Prostate gland (tissue), 2 donors: ENCODE results near the gene PHF23. TPM values are rescaled to one million over a fixed set of nuclear protein-coding genes. Genes with fewer than 3 reads are reported as not detected.

Source experiments
- DNase-seq: peaks from one replicate; pipeline ENCODE4 v3.0.0-alpha.2; 2019; ENCODE audit warnings: low spot score
- H3K27ac ChIP-seq, 2 donors: fragments of 200-600 bp; sonication (generic); 2 replicates each; pipeline ENCODE4 v1.5.1; 2017 to 2019
- H3K27me3 ChIP-seq: fragments of 200-600 bp; sonication (generic); replicated peaks from 2 replicates; pipeline ENCODE4 v1.5.1; 2019; ENCODE audit not compliant: insufficient read depth
- H3K36me3 ChIP-seq, 2 donors: fragments of 200-600 bp; sonication (generic); 1 replicate in 1 of 2; 2 replicates in 1 of 2; pipeline versions ENCODE4 v1.5.1 to v1.8.1; 2017 to 2019
- H3K4me1 ChIP-seq: fragments of 200-600 bp; sonication (generic); replicated peaks from 2 replicates; pipeline ENCODE4 v1.5.1; 2019
- H3K4me3 ChIP-seq, 2 donors: fragments of 200-600 bp; sonication (generic); 2 replicates each; pipeline ENCODE4 v1.5.1; 2017 to 2019
- H3K9me3 ChIP-seq: fragments of 200-600 bp; sonication (generic); 2 replicates; pipeline ENCODE4 v1.5.1; 2017
- POLR2A ChIP-seq: fragments of 450-650 bp; IDR thresholded peaks from one replicate; pipeline ENCODE4 v1.6.1; 2016; ENCODE audit warnings: antibody characterized with exemption, mild to moderate bottlenecking
- POLR2AphosphoS5 ChIP-seq: sonication (generic); formaldehyde crosslinking; IDR thresholded peaks from one replicate; pipeline ENCODE4 v1.6.1; 2017; ENCODE audit warnings: antibody characterized with exemption
- WGBS: methylation state at CpG from one replicate; pipeline ENCODE4 v1.1.5; 2018; 5-methylcytosine and 5-hydroxymethylcytosine counted together
- intact Hi-C: fragments of 100-400 bp; cut with DNase I; formaldehyde crosslinking; loops from one replicate; pipeline ENCODE4 v1.14.2; 2022
- total RNA-seq, 2 donors: library from RNA; depleted of rRNA; stranded (reverse); fragments of >200 nt; gene quantifications; one replicate each; pipeline ENCODE4 v1.1.0, GENCODE V29; 2016
- TF ChIP-seq, protein P1 (sequence below), 4 experiments: fragments of 200-600 bp in 2 of 4; fragments of 450-650 bp in 2 of 4; sonication (generic) in 2 of 4; IDR thresholded peaks; 1 replicate in 3 of 4; 2 replicates in 1 of 4; pipeline ENCODE4 v1.5.1; 2016 to 2019; ENCODE audit warnings: antibody characterized with exemption in 4 of 4, mild to moderate bottlenecking in 2 of 4, moderate library complexity in 2 of 4

PHF23 gene
- total RNA-seq, 2 donors from 2014 or later: 41.2 to 92.5 TPM

DNA sequence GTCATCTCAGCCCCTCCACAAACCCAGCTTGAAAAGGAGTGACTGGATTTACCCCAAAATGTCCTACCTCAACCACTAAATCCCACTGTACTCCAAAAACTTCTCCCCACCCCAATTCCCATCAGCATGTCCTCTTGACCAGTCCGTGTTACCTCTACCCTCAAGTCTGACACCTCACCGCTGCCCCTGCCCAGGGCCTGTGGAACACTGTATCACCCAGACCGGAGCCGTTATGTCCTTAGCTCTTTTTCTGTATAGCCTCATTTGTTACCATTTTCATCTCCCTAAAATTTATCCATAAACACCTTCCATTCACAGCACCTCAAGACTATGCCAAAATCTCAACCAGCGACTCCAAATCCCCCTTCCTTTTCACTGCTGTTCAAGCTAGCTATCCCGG lies 2.4 kb downstream of the PHF23 start:
- TF ChIP-seq, protein P1, sequence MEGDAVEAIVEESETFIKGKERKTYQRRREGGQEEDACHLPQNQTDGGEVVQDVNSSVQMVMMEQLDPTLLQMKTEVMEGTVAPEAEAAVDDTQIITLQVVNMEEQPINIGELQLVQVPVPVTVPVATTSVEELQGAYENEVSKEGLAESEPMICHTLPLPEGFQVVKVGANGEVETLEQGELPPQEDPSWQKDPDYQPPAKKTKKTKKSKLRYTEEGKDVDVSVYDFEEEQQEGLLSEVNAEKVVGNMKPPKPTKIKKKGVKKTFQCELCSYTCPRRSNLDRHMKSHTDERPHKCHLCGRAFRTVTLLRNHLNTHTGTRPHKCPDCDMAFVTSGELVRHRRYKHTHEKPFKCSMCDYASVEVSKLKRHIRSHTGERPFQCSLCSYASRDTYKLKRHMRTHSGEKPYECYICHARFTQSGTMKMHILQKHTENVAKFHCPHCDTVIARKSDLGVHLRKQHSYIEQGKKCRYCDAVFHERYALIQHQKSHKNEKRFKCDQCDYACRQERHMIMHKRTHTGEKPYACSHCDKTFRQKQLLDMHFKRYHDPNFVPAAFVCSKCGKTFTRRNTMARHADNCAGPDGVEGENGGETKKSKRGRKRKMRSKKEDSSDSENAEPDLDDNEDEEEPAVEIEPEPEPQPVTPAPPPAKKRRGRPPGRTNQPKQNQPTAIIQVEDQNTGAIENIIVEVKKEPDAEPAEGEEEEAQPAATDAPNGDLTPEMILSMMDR (IDR thresholded peaks at IDR 0.05): no peak
- TF ChIP-seq POLR2A (no peak), POLR2AphosphoS5 (no peak)
- Histone ChIP-seq H3K27me3 (no peaks in the 10 kb centered on the region), H3K4me1 (peaks cover 18% of the 10 kb centered on the region), H3K36me3 (peaks cover 0 to 10% of the 10 kb centered on the region in 2 donors), H3K4me3 (peak overlapping the region in 1 of 2 donors; percentile 100), H3K9me3 (no peaks in the 10 kb centered on the region), H3K27ac (peak overlapping the region; percentile 98 to 99)
- DNase-seq: no peak
- intact Hi-C loops: loop anchor here (10.0 kb wide), 1 partner anchor 598 kb away; the partner anchor contains the start of gene KDM6B
- 83% methylated on average over 6 of the region's 6 CpGs for WGBS

DNA sequence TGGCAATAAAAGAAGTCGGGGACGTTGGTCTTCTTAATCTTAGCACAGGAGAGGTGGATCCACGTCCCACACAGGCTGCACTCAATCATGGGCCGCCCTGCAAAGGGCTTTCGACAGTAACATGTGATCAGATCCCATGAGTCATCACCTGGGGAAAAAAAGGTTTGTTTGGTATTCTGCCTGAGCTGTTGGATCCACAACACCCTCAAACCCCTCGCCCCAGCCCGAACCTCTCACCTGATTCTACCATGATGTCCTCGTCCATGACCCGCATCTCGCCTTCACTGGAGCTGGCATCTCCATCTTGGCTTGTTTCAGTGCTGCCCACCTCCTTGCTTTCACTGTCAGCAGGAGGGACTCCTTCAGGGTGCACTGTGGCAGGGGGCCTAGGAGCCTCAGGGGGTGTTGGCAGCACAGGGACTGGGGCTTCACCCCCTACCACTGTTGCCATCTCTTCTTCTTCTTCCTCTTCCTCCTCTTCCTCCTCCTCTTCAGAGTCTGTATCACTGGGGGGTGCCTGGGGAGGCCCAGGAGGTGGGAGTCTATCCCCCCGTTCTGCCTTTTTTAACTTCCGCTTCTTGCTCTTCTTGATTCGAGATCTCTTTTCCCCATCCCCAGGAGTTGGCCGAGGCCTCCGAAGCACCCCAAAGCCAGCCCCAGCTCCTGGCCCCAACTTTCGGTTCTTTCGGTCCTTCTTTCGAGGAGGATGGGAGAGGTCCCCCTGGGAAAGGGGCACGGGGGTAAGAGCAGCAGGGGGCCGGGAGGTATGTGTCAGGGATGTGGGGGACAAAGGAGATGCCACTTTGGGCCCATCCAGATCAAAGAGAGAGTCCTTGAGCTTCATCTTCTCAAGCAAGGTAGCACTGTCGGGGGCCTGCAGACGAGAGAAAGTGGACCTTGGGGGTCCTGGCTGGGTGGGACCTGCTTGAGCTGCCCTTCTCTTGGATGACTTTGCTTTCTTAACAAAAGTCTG lies 3.3 kb downstream of the PHF23 start:
- WGBS: 79% methylated on average over 22 of the region's 22 CpGs
- DNase-seq: no peak
- intact Hi-C loops: loop anchor here (10.0 kb wide), 1 partner anchor 599 kb away; the partner anchor contains the start of gene KDM6B
- H3K36me3 ChIP-seq: peaks cover 0 to 9% of the 10 kb centered on the region in 2 donors
- no peaks in the 10 kb centered on the region for H3K27me3 ChIP-seq
- H3K4me3 ChIP-seq: no peak overlapping the region
- peaks cover 14% of the 10 kb centered on the region for H3K4me1 ChIP-seq
- TF ChIP-seq POLR2A: no peak
- TF ChIP-seq, protein P1 (IDR thresholded peaks at IDR 0.05): no peak
- TF ChIP-seq POLR2AphosphoS5: no peak
- H3K27ac ChIP-seq: peak overlapping the region in 1 of 2 donors; percentile 99
- H3K9me3 ChIP-seq: no peaks in the 10 kb centered on the region

DNA sequence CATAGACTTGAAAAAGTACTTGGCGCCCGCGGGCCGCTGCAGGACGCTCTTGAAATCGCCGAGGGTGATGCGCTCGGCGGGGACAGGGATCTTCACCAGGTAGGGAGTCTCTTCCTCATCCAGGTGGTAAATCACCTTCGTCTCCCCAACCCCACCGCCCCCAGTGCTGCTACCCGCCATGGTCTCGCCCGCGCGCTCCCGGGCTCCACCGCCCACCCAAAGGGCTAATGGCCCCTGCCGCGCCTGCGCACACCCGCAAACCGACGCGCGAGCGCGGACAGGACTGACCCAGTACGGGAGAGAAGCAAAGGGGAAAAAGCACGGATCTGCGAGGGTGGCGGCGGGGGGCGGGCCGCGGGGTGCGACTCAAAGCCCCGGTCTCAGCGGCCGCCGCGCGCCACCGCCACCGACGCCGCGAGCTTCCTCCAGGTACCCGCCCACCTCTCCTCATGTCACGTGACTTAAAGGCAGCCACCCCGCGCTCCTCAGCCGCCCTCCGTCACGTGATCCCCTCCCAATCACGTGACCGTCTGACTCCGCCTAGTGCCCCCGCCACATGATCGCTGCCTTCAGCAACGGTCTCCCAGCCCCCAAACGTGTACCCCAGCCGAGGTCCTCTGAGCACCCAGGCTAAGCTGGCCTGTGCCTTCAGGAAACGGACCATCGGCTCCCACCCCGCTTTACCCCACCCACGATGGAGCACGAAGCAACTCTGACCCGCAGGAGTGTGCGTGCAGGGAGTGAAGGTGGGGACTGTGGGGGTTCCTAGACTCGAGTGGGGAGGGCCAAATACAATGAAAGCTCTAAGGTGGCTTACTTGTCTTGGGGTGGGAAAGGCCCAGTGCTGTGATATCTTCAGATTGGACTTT lies 4.9 kb downstream of the PHF23 start, which contains the start of gene DVL2:
TSS of gene DVL2 (minus strand) at position 435 of the 869 bp plus-strand sequence. CDS start at position 180, 255 bp downstream.
- Histone ChIP-seq H3K27ac (peak within 1 kb of the TSS; percentile 96 to 99), H3K9me3 (no peaks in the 10 kb centered on the region), H3K27me3 (no peaks in the 10 kb centered on the region), H3K36me3 (peaks cover 0 to 8% of the 10 kb centered on the region in 2 donors), H3K4me1 (peaks cover 7% of the 10 kb centered on the region), H3K4me3 (peak within 1 kb of the TSS; percentile 95)
- TF ChIP-seq, protein P1 (IDR thresholded peaks at IDR 0.05): peak in 1 of 4 experiments; percentile 39
- TF ChIP-seq POLR2A: peak; percentile 96
- TF ChIP-seq POLR2AphosphoS5: peak; percentile 97
- WGBS: under 1% methylated on average over 68 of the region's 72 CpGs
- intact Hi-C loops: loop anchor here (10.0 kb wide), 1 partner anchor 600 kb away; the partner anchor contains the start of gene KDM6B
- DNase-seq: peak; percentile 96

DNA sequence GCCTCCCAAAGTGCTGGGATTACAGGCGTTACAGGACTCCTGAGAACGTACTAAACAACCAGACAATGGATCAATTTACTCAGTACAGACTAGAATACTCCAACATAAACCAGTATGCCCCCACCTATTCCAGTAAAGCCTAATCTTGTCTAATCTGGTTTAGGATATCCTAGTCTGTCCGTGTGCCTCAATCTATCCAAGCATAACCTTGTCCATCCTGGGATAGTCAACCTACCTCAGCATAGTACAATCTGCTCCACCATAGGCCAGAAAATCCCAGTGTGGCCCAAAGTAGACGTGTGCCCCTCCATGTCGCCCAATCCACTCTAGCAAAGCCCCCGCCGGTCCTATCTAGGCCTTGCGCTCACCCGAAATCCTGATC lies 5.6 kb downstream of the PHF23 start:
- DNase-seq: no peak
- H3K27me3 ChIP-seq: no peaks in the 10 kb centered on the region
- WGBS: 3% methylated on average over 9 of the region's 9 CpGs
- H3K9me3 ChIP-seq: no peaks in the 10 kb centered on the region
- peak overlapping the region; percentile 96 to 99 for H3K27ac ChIP-seq
- peaks cover 13% of the 10 kb centered on the region for H3K4me1 ChIP-seq
- peak overlapping the region; percentile 95 for H3K4me3 ChIP-seq
- TF ChIP-seq POLR2AphosphoS5 (no peak), POLR2A (no peak)
- TF ChIP-seq, protein P1 (IDR thresholded peaks at IDR 0.05): no peak
- intact Hi-C loops: loop anchor here (10.0 kb wide), 1 partner anchor 601 kb away; the partner anchor contains the start of gene KDM6B
- peaks cover 0 to 11% of the 10 kb centered on the region in 2 donors for H3K36me3 ChIP-seq
